HepG2 (cell line): ENCODE results near the gene NLRC4. TPM values are rescaled to one million over a fixed set of nuclear protein-coding genes. Genes with fewer than 3 reads are reported as not detected.

ENCODE experiments used
- CHD4 ChIP-seq: fragments of 200-600 bp; sonication (generic); IDR thresholded peaks from 2 replicates; pipeline ENCODE4 v1.7.0; 2017; ENCODE audit warnings: mild to moderate bottlenecking, low read length, borderline replicate concordance
- HDAC6 ChIP-seq: fragments of 200-600 bp; sonication (generic); IDR thresholded peaks from 2 replicates; pipeline ENCODE4 v1.7.0; 2017; ENCODE audit warnings: mild to moderate bottlenecking, antibody characterized with exemption, low read length, low read depth
- KDM2A ChIP-seq: sonication (generic); formaldehyde crosslinking; IDR thresholded peaks from 2 replicates; pipeline ENCODE4 v1.4.0; 2020; ENCODE audit warnings: low read depth, missing genetic modification reagents, borderline replicate concordance
- NBN ChIP-seq: fragments of 450-650 bp; conservative IDR thresholded peaks from 2 replicates; pipeline ENCODE4 v1.6.1; 2017
- PAX8 ChIP-seq: sonication (generic); formaldehyde crosslinking; IDR thresholded peaks from 2 replicates; pipeline ENCODE4 v1.8.0; 2022; ENCODE audit warnings: mild to moderate bottlenecking, missing genetic modification reagents, borderline replicate concordance
- POLR2A ChIP-seq, 2 experiments: IDR thresholded peaks; 2 replicates each; pipeline ENCODE4 v1.6.1; 2011; ENCODE audit warnings: low read depth in 2 of 2, low read length in 2 of 2, mild to moderate bottlenecking in 1 of 2, moderate library complexity in 1 of 2; ENCODE audit not compliant: insufficient read depth in 1 of 2
- SALL2 ChIP-seq: sonication (generic); formaldehyde crosslinking; IDR thresholded peaks from 2 replicates; pipeline ENCODE4 v1.8.1; 2023; ENCODE audit warnings: mild to moderate bottlenecking, missing genetic modification reagents, inconsistent platforms
- SPEN ChIP-seq: sonication (generic); formaldehyde crosslinking; IDR thresholded peaks from 2 replicates; pipeline ENCODE4 v1.5.1; 2020; ENCODE audit warnings: low read depth, mild to moderate bottlenecking, missing genetic modification reagents
- TCF7L2 ChIP-seq: IDR thresholded peaks from 2 replicates; pipeline ENCODE4 v1.6.1; 2011; ENCODE audit warnings: mild to moderate bottlenecking, low read depth, low read length, moderate library complexity
- YY1 ChIP-seq: IDR thresholded peaks from 2 replicates; pipeline ENCODE4 v1.6.1; 2011; ENCODE audit warnings: low read length, low read depth, moderate library complexity, mild to moderate bottlenecking; ENCODE audit not compliant: insufficient read depth, insufficient replicate concordance
- ZBTB1 ChIP-seq: sonication (generic); formaldehyde crosslinking; IDR thresholded peaks from 2 replicates; pipeline ENCODE4 v1.4.0; 2020; ENCODE audit warnings: missing genetic modification reagents, borderline replicate concordance
- ZMYM3 ChIP-seq: sonication (generic); formaldehyde crosslinking; IDR thresholded peaks from 2 replicates; pipeline ENCODE4 v1.5.1; 2020; ENCODE audit warnings: mild to moderate bottlenecking, missing genetic modification reagents
- ZNF253 ChIP-seq: sonication (generic); formaldehyde crosslinking; IDR thresholded peaks from 2 replicates; pipeline ENCODE4 v1.8.0; 2022; ENCODE audit warnings: mild to moderate bottlenecking, missing genetic modification reagents, borderline replicate concordance
- ZNF292 ChIP-seq: sonication (generic); formaldehyde crosslinking; IDR thresholded peaks from 2 replicates; pipeline ENCODE4 v1.8.1; 2022; ENCODE audit warnings: mild to moderate bottlenecking, low read depth, missing genetic modification reagents, borderline replicate concordance
- ZNF329 ChIP-seq: sonication (generic); formaldehyde crosslinking; IDR thresholded peaks from 2 replicates; pipeline ENCODE4 v1.9.0; 2021; ENCODE audit warnings: low read depth, mild to moderate bottlenecking, missing genetic modification reagents
- ZNF607 ChIP-seq: sonication (generic); formaldehyde crosslinking; IDR thresholded peaks from 2 replicates; pipeline ENCODE4 v1.5.1; 2020; ENCODE audit warnings: missing genetic modification reagents, mild to moderate bottlenecking, borderline replicate concordance
- ZNF737 ChIP-seq: sonication (generic); formaldehyde crosslinking; IDR thresholded peaks from 2 replicates; pipeline ENCODE4 v1.5.0; 2020; ENCODE audit warnings: missing genetic modification reagents, mild to moderate bottlenecking, borderline replicate concordance
- ZNF775 ChIP-seq: sonication (generic); formaldehyde crosslinking; IDR thresholded peaks from 2 replicates; pipeline ENCODE4 v1.4.0; 2020; ENCODE audit warnings: missing genetic modification reagents, mild to moderate bottlenecking, moderate library complexity, borderline replicate concordance
- ZNF776 ChIP-seq: sonication (generic); formaldehyde crosslinking; IDR thresholded peaks from 2 replicates; pipeline ENCODE4 v1.4.0; 2020; ENCODE audit warnings: mild to moderate bottlenecking, missing genetic modification reagents
- ZZZ3 ChIP-seq: sonication (generic); formaldehyde crosslinking; IDR thresholded peaks from 2 replicates; pipeline ENCODE4 v1.4.0; 2020; ENCODE audit warnings: missing genetic modification reagents, mild to moderate bottlenecking, borderline replicate concordance
- polyA plus RNA-seq, 8 experiments: library from polyadenylated mRNA; depleted of rRNA in 3 of 8; stranded (reverse) in 7 of 8; unstranded in 1 of 8; fragments of >200 nt; fragmentation: Illumina TruSeq in 4 of 8; extraction: Trizol in 4 of 8; gene quantifications; 2 replicates each; pipeline versions ENCODE4 v1.2.1 to v1.2.3, GENCODE V29; 2011 to 2016; ENCODE audit warnings: low read depth in 4 of 8, missing spikeins in 1 of 8, mixed read lengths in 1 of 8; ENCODE audit not compliant: insufficient read depth in 1 of 8
- total RNA-seq, 5 experiments: library from RNA; depleted of rRNA; stranded (reverse); fragments of >200 nt; fragmentation: Illumina TruSeq; extraction: Trizol; gene quantifications; 2 replicates each; pipeline ENCODE4 v1.2.3, GENCODE V29; 2016; ENCODE audit warnings: low read depth in 1 of 5
- TF ChIP-seq, protein P1 (sequence below), 2 experiments: sonication (generic) in 1 of 2; formaldehyde crosslinking in 1 of 2; IDR thresholded peaks; 2 replicates each; pipeline versions ENCODE4 v1.5.1 to v1.6.1; 2011 to 2020; ENCODE audit warnings: borderline replicate concordance in 1 of 2, low read depth in 1 of 2, low read length in 1 of 2, mild to moderate bottlenecking in 1 of 2, missing genetic modification reagents in 1 of 2, moderate library complexity in 1 of 2
- TF ChIP-seq, protein P2 (sequence below): sonication (generic); formaldehyde crosslinking; IDR thresholded peaks from 2 replicates; pipeline ENCODE4 v1.8.0; 2022; ENCODE audit warnings: mild to moderate bottlenecking, missing genetic modification reagents, moderate library complexity
- TF ChIP-seq, protein P3 (sequence below): sonication (generic); formaldehyde crosslinking; IDR thresholded peaks from 2 replicates; pipeline ENCODE4 v1.9.0; 2021; ENCODE audit warnings: missing genetic modification reagents, borderline replicate concordance
- TF ChIP-seq, protein P4 (sequence below): sonication (generic); formaldehyde crosslinking; IDR thresholded peaks from 2 replicates; pipeline ENCODE4 v1.4.0; 2020; ENCODE audit warnings: missing genetic modification reagents

NLRC4 gene
- total and polyA plus RNA-seq, 2 of the 13 experiments (the other 11 are each of a cell fraction or from before 2014, with no cell fraction given), result 0.15 to 0.29 TPM

DNA sequence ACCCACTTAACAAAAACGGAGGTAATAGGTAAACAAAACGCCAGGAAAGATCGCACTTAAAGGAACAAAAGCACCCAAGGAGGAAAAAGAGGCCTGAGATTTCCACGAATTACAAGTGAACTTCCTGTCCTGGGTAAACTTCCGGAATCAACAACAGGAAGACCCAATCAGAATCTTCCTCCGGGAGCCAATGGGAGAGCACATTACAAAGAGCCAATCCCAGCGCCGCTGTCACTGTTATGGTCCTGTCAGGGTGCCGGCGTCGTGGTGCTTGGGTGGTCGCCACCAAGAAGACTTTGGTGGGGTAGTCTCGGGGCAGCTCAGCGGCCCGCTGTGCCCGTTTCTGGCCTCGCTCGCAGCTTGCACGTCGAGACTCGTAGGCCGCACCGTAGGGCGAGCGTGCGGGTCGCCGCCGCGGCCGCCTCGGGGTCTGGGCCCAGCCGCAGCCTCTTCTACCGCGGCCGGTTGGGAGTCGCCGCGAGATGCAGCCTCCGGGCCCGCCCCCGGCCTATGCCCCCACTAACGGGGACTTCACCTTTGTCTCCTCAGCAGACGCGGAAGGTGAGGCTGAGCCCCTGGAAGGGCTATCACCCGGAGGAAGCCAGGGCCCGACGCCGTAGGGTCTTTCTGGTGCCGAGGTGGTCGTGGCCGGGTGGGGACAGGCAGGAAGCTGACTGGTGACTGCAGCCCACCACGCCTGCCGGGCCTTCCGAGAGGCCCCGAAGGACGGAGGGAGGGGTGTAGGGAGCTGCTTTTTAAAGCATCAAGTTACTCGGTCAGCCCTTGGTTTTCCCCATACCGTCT lies 13.2 kb upstream of the NLRC4 start, which contains the start of gene YIPF4 (continued):
- TF ChIP-seq PAX8 (CRISPR knock-in tag), result no peak
- peak; percentile 19; the same call in 1 of the 2 replicates for TF ChIP-seq ZNF776
- TF ChIP-seq HDAC6, result no peak
- no peak for TF ChIP-seq TCF7L2
- TF ChIP-seq, protein P1, sequence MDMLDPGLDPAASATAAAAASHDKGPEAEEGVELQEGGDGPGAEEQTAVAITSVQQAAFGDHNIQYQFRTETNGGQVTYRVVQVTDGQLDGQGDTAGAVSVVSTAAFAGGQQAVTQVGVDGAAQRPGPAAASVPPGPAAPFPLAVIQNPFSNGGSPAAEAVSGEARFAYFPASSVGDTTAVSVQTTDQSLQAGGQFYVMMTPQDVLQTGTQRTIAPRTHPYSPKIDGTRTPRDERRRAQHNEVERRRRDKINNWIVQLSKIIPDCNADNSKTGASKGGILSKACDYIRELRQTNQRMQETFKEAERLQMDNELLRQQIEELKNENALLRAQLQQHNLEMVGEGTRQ (IDR thresholded peaks at IDR 0.05; ENCODE audit: low read depth, low read length), result no peak
- TF ChIP-seq, protein P1 (CRISPR knock-in tag; IDR thresholded peaks at IDR 0.05; ENCODE audit: borderline replicate concordance), result no peak
- TF ChIP-seq YY1, result peak; percentile 57
- TF ChIP-seq POLR2A (IDR thresholded peaks at IDR 0.05; ENCODE audit: insufficient read depth in 1 of 2, low read depth in 2 of 2, low read length in 2 of 2), result peak; percentile 77 to 86
- peak; percentile 90 for TF ChIP-seq SALL2 (CRISPR knock-in tag)
- no peak for TF ChIP-seq ZNF329 (CRISPR knock-in tag)
- TF ChIP-seq ZZZ3 (CRISPR knock-in tag), result no peak
- TF ChIP-seq ZNF737 (CRISPR knock-in tag), result 0 out of 2 replicates have a peak, but pooled peaks have one; percentile 83
- peak; percentile 80; the same call in 1 of the 2 replicates for TF ChIP-seq ZNF607
- TF ChIP-seq NBN, result no peak
- TF ChIP-seq ZNF775 (CRISPR knock-in tag), result no peak
- TF ChIP-seq CHD4, result no peak
- no peak for TF ChIP-seq ZMYM3 (CRISPR knock-in tag)
- TF ChIP-seq ZNF292 (CRISPR knock-in tag), result 0 out of 2 replicates have a peak, but pooled peaks have one; percentile 8
- TF ChIP-seq, protein P2, sequence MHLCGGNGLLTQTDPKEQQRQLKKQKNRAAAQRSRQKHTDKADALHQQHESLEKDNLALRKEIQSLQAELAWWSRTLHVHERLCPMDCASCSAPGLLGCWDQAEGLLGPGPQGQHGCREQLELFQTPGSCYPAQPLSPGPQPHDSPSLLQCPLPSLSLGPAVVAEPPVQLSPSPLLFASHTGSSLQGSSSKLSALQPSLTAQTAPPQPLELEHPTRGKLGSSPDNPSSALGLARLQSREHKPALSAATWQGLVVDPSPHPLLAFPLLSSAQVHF (CRISPR knock-in tag), result 0 out of 2 replicates have a peak, but pooled peaks have one; percentile 84
- TF ChIP-seq KDM2A (CRISPR knock-in tag), result peak; percentile 82
- no peak for TF ChIP-seq ZBTB1 (CRISPR knock-in tag)
- TF ChIP-seq, protein P3, sequence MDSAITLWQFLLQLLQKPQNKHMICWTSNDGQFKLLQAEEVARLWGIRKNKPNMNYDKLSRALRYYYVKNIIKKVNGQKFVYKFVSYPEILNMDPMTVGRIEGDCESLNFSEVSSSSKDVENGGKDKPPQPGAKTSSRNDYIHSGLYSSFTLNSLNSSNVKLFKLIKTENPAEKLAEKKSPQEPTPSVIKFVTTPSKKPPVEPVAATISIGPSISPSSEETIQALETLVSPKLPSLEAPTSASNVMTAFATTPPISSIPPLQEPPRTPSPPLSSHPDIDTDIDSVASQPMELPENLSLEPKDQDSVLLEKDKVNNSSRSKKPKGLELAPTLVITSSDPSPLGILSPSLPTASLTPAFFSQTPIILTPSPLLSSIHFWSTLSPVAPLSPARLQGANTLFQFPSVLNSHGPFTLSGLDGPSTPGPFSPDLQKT (CRISPR knock-in tag), result 0 out of 2 replicates have a peak, but pooled peaks have one; percentile 18
- TF ChIP-seq ZNF253, result peak; percentile 83; the same call in 1 of the 2 replicates
- TF ChIP-seq, protein P4, sequence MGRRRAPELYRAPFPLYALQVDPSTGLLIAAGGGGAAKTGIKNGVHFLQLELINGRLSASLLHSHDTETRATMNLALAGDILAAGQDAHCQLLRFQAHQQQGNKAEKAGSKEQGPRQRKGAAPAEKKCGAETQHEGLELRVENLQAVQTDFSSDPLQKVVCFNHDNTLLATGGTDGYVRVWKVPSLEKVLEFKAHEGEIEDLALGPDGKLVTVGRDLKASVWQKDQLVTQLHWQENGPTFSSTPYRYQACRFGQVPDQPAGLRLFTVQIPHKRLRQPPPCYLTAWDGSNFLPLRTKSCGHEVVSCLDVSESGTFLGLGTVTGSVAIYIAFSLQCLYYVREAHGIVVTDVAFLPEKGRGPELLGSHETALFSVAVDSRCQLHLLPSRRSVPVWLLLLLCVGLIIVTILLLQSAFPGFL (CRISPR knock-in tag), result peak; percentile 67; the same call in 1 of the 2 replicates
- peak; percentile 70 for TF ChIP-seq SPEN (CRISPR knock-in tag)
